Loucy (cell line): ENCODE results near the gene CAPZA2.

Experiments
- H2AFZ ChIP-seq: fragments of 200-600 bp; sonication (generic); 2 replicates; pipeline ENCODE4 v1.6.0; 2016; ENCODE audit warnings: antibody characterized with exemption, mild to moderate bottlenecking, low read length, moderate library complexity
- H3F3A ChIP-seq: fragments of 200-600 bp; 2 replicates; pipeline ENCODE4 v1.6.0; 2016; ENCODE audit warnings: antibody characterized with exemption, low read depth, mild to moderate bottlenecking
- H3K27me3 ChIP-seq: fragments of 200-600 bp; sonication (generic); 2 replicates; pipeline ENCODE4 v1.6.1; 2014; ENCODE audit warnings: low read length, mild to moderate bottlenecking; ENCODE audit not compliant: insufficient read depth, poor library complexity, severe bottlenecking
- H3K36me3 ChIP-seq: fragments of 200-600 bp; sonication (generic); 2 replicates; pipeline ENCODE4 v1.6.1; 2016; ENCODE audit warnings: low read length; ENCODE audit not compliant: insufficient read depth
- H3K4me1 ChIP-seq: fragments of 200-600 bp; sonication (generic); 2 replicates; pipeline ENCODE4 v1.5.1; 2014; ENCODE audit warnings: low read length, mild to moderate bottlenecking; ENCODE audit not compliant: insufficient read depth, poor library complexity, severe bottlenecking
- H3K4me2 ChIP-seq: fragments of 200-600 bp; sonication (generic); 2 replicates; pipeline ENCODE4 v1.6.0; 2014; ENCODE audit warnings: antibody characterized with exemption, low read length, low read depth, mild to moderate bottlenecking; ENCODE audit not compliant: poor library complexity, severe bottlenecking
- H3K4me3 ChIP-seq: fragments of 200-600 bp; sonication (generic); 2 replicates; pipeline ENCODE4 v1.5.1; 2014; ENCODE audit warnings: low read length, mild to moderate bottlenecking, mixed read lengths; ENCODE audit not compliant: poor library complexity, severe bottlenecking
- H3K79me2 ChIP-seq: fragments of 200-600 bp; sonication (generic); 2 replicates; pipeline ENCODE4 v1.6.1; 2014; ENCODE audit warnings: low read length; ENCODE audit not compliant: insufficient read depth
- H3K9ac ChIP-seq: fragments of 200-600 bp; sonication (generic); 2 replicates; pipeline ENCODE4 v1.6.0; 2014; ENCODE audit warnings: mild to moderate bottlenecking, low read depth, low read length, moderate library complexity; ENCODE audit not compliant: poor library complexity, severe bottlenecking
- H3K9me2 ChIP-seq: fragments of 200-600 bp; sonication (generic); replicated peaks from 2 replicates; pipeline ENCODE4 v1.6.1; 2016; ENCODE audit warnings: low read depth, low read length, mixed read lengths
- H3K9me3 ChIP-seq: fragments of 200-600 bp; sonication (generic); 2 replicates; pipeline ENCODE4 v1.6.1; 2014; ENCODE audit warnings: mild to moderate bottlenecking, antibody characterized with exemption, low read length, low read depth; ENCODE audit not compliant: insufficient read depth
- H4K20me1 ChIP-seq: fragments of 200-600 bp; sonication (generic); 2 replicates; pipeline ENCODE4 v1.6.0; 2014; ENCODE audit warnings: antibody characterized with exemption, low read length, mild to moderate bottlenecking; ENCODE audit not compliant: insufficient read depth, poor library complexity, severe bottlenecking
- EZH2phosphoT487 ChIP-seq: fragments of 200-600 bp; IDR thresholded peaks from 2 replicates; pipeline ENCODE4 v1.6.1; 2018; ENCODE audit warnings: antibody characterized with exemption, mild to moderate bottlenecking, moderate library complexity, borderline replicate concordance
- TF ChIP-seq, protein P1 (sequence below): fragments of 200-600 bp; sonication (generic); conservative IDR thresholded peaks from 2 replicates; pipeline ENCODE4 v1.5.1; 2014; ENCODE audit warnings: mild to moderate bottlenecking, antibody characterized with exemption, low read length

The CAPZA2 gene

DNA sequence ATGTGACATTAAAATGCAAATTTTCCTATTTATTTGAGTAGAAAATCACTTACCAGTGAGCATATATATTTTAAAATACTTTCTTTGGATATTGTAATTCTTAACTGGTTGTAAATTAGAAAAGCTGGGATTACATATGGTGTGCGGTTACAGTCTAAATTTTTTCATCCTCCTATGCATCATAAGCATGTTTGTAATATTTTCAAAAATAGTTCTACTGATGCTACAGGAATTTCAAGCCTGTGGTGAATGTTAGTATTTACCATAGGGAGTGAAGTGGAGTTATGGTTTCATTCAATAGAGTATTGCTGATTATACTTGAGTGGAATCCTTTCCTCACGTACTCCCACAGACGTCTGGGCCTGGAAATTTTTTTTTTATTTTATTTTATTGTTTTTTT lies 56.3 kb downstream of the CAPZA2 start:
- H3K9me2 ChIP-seq, result no peaks in the 10 kb centered on the region
- H2AFZ ChIP-seq, result no peak overlapping the region
- TF ChIP-seq, protein P1, sequence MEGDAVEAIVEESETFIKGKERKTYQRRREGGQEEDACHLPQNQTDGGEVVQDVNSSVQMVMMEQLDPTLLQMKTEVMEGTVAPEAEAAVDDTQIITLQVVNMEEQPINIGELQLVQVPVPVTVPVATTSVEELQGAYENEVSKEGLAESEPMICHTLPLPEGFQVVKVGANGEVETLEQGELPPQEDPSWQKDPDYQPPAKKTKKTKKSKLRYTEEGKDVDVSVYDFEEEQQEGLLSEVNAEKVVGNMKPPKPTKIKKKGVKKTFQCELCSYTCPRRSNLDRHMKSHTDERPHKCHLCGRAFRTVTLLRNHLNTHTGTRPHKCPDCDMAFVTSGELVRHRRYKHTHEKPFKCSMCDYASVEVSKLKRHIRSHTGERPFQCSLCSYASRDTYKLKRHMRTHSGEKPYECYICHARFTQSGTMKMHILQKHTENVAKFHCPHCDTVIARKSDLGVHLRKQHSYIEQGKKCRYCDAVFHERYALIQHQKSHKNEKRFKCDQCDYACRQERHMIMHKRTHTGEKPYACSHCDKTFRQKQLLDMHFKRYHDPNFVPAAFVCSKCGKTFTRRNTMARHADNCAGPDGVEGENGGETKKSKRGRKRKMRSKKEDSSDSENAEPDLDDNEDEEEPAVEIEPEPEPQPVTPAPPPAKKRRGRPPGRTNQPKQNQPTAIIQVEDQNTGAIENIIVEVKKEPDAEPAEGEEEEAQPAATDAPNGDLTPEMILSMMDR, result no peak
- TF ChIP-seq EZH2phosphoT487, result no peak
- H3K79me2 ChIP-seq, result no peaks in the 10 kb centered on the region
- no peaks in the 10 kb centered on the region for H3K27me3 ChIP-seq
- no peaks in the 10 kb centered on the region for H3F3A ChIP-seq
- H4K20me1 ChIP-seq, result no peaks in the 10 kb centered on the region
- H3K4me1 ChIP-seq, result peaks cover 3% of the 10 kb centered on the region
- H3K9me3 ChIP-seq, result no peaks in the 10 kb centered on the region
- H3K9ac ChIP-seq, result no peak overlapping the region
- H3K4me2 ChIP-seq, result no peak overlapping the region
- peaks cover 50% of the 10 kb centered on the region for H3K36me3 ChIP-seq
- H3K4me3 ChIP-seq, result no peak overlapping the region

- no peaks in the 10 kb centered on the region for H3K79me2 ChIP-seq
- H3K9me2 ChIP-seq, result no peaks in the 10 kb centered on the region
Observed at GRCh38 chr7:116920359-116920758, 58.0 kb downstream of the CAPZA2 start.

DNA sequence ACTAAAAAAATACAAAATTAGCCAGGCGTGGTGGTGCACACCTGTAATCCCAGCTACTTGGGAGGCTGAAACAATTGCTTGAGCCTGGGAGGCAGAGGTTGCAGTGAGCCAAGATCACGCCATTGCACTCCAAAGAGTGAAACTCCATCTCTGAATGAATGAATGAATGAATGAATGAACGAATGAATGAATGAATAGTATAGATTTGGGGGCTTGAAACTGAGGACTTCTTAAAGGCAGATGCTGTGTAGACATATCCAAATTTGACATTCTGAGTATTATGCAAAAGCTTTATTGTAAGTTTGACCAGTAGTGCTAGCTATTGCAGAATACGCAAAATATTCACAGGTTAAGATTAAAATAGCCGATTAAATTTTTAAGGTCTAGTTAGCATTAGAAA lies 60.2 kb downstream of the CAPZA2 start:
- Histone ChIP-seq H3K27me3 (no peaks in the 10 kb centered on the region), H3K4me3 (no peak overlapping the region), H3K9ac (no peak overlapping the region), H3K9me2 (no peaks in the 10 kb centered on the region), H4K20me1 (no peaks in the 10 kb centered on the region), H3K36me3 (peaks cover 18% of the 10 kb centered on the region), H3K4me1 (peaks cover 3% of the 10 kb centered on the region), H3K9me3 (no peaks in the 10 kb centered on the region), H3K79me2 (no peaks in the 10 kb centered on the region), H2AFZ (no peak overlapping the region), H3F3A (no peaks in the 10 kb centered on the region), H3K4me2 (no peak overlapping the region)
- TF ChIP-seq, protein P1, result no peak

More at GRCh38 chr7:116920359-116920758, 58.0 kb downstream of the CAPZA2 start:
- Histone ChIP-seq H3F3A (no peaks in the 10 kb centered on the region), H3K9ac (no peak overlapping the region), H3K27me3 (no peaks in the 10 kb centered on the region), H3K36me3 (peaks cover 37% of the 10 kb centered on the region), H3K4me2 (no peak overlapping the region), H4K20me1 (no peaks in the 10 kb centered on the region), H3K4me3 (no peak overlapping the region), H3K9me3 (no peaks in the 10 kb centered on the region), H3K4me1 (peaks cover 3% of the 10 kb centered on the region), H2AFZ (no peak overlapping the region)
- TF ChIP-seq EZH2phosphoT487, result no peak
- TF ChIP-seq, protein P1, result no peak
